GM12878 (cell line): ENCODE results near the gene SESTD1. TPM values are rescaled to one million over a fixed set of nuclear protein-coding genes. Genes with fewer than 3 reads are reported as not detected.

Experiments
- CREB1 ChIP-seq: IDR thresholded peaks from 2 replicates; pipeline ENCODE4 v1.6.1; 2012; ENCODE audit warnings: low read depth, mild to moderate bottlenecking, inconsistent platforms
- EGR1 ChIP-seq, 2 experiments: IDR thresholded peaks; 1 replicate in 1 of 2; 2 replicates in 1 of 2; pipeline ENCODE4 v1.6.1; 2011 to 2012; ENCODE audit warnings: low read depth in 2 of 2, low read length in 2 of 2, borderline replicate concordance in 1 of 2, mild to moderate bottlenecking in 1 of 2, moderate library complexity in 1 of 2
- EP300 ChIP-seq, 2 experiments: fragments of 150-350 bp in 1 of 2; IDR thresholded peaks; 2 replicates each; pipeline ENCODE4 v1.6.1; 2011 to 2012; ENCODE audit warnings: low read depth in 2 of 2, low read length in 2 of 2, borderline replicate concordance in 1 of 2, improper control_type of control experiment in 1 of 2, inconsistent platforms in 1 of 2; ENCODE audit not compliant: control insufficient read depth in 1 of 2
- ETV6 ChIP-seq, 2 experiments: fragments of 450-650 bp in 1 of 2; IDR thresholded peaks in 1 of 2; conservative IDR thresholded peaks in 1 of 2; 2 replicates each; pipeline ENCODE4 v1.6.1; 2014; ENCODE audit warnings: antibody characterized with exemption in 1 of 2, borderline replicate concordance in 1 of 2, low read depth in 1 of 2, mild to moderate bottlenecking in 1 of 2, moderate library complexity in 1 of 2
- FOXK2 ChIP-seq: fragments of 450-650 bp; IDR thresholded peaks from 2 replicates; pipeline ENCODE4 v1.6.1; 2017; ENCODE audit warnings: mild to moderate bottlenecking, moderate library complexity
- GABPA ChIP-seq: IDR thresholded peaks from 2 replicates; pipeline ENCODE4 v1.6.1; 2014; ENCODE audit warnings: antibody characterized with exemption, low read depth, mild to moderate bottlenecking, inconsistent platforms
- HDAC2 ChIP-seq: fragments of 200-600 bp; sonication (generic); IDR thresholded peaks from 2 replicates; pipeline ENCODE4 v1.6.1; 2017
- MEF2A ChIP-seq: IDR thresholded peaks from 2 replicates; pipeline ENCODE4 v1.6.1; 2011; ENCODE audit warnings: low read depth, mild to moderate bottlenecking, low read length, moderate library complexity; ENCODE audit not compliant: insufficient read depth
- MTA3 ChIP-seq: IDR thresholded peaks from 2 replicates; pipeline ENCODE4 v1.6.1; 2012; ENCODE audit warnings: low read length, inconsistent platforms, borderline replicate concordance
- NBN ChIP-seq: fragments of 450-650 bp; IDR thresholded peaks from 2 replicates; pipeline ENCODE4 v1.6.1; 2016
- NRF1 ChIP-seq: conservative IDR thresholded peaks from 2 replicates; pipeline ENCODE4 v1.6.1; 2011; ENCODE audit warnings: mild to moderate bottlenecking, low read depth, low read length, improper control_type of control experiment
- SMAD5 ChIP-seq: IDR thresholded peaks from 2 replicates; pipeline ENCODE4 v1.6.1; 2016; ENCODE audit warnings: antibody characterized with exemption, low read depth
- STAT1 ChIP-seq: fragments of 450-650 bp; conservative IDR thresholded peaks from 2 replicates; pipeline ENCODE4 v1.6.1; 2014; ENCODE audit warnings: antibody characterized with exemption, mild to moderate bottlenecking
- STAT3 ChIP-seq: IDR thresholded peaks from 2 replicates; pipeline ENCODE4 v1.6.1; 2011; ENCODE audit warnings: low read depth, low read length, improper control_type of control experiment
- ZNF384 ChIP-seq: IDR thresholded peaks from 2 replicates; pipeline ENCODE4 v1.6.1; 2012; ENCODE audit warnings: low read depth, mild to moderate bottlenecking, low read length, improper control_type of control experiment, borderline replicate concordance
- polyA plus RNA-seq, 11 experiments: library from polyadenylated mRNA; depleted of rRNA in 4 of 11; unstranded in 6 of 11; stranded (reverse) in 5 of 11; fragments of >200 nt; fragmentation: Nextera tagmentation in 4 of 11; fragmentation: Illumina TruSeq in 1 of 11; extraction: Ambion mirVana in 4 of 11; extraction: Trizol in 1 of 11; gene quantifications; 1 replicate in 1 of 11; 2 replicates in 10 of 11; pipeline versions ENCODE4 v1.2.1 to v1.2.3, GENCODE V29; 2011 to 2016; ENCODE audit warnings: inconsistent platforms in 2 of 11, missing spikeins in 2 of 11, low read depth in 1 of 11
- total RNA-seq, 4 experiments: library from RNA; depleted of rRNA in 3 of 4; stranded (reverse); fragments of >200 nt in 3 of 4; fragmentation: Illumina TruSeq in 1 of 4; extraction: Trizol in 1 of 4; gene quantifications; 2 replicates each; pipeline versions ENCODE4 v1.2.1 to v1.2.3, GENCODE V29; 2013 to 2021
- TF ChIP-seq, protein P1 (sequence below): fragments of 450-650 bp; IDR thresholded peaks from 2 replicates; pipeline ENCODE4 v1.6.1; 2017; ENCODE audit warnings: borderline replicate concordance
- TF ChIP-seq, protein P2 (sequence below): IDR thresholded peaks from 2 replicates; pipeline ENCODE4 v1.6.1; 2012; ENCODE audit warnings: low read depth, low read length, improper control_type of control experiment
- TF ChIP-seq, protein P3 (sequence below): fragments of 450-650 bp; IDR thresholded peaks from 2 replicates; pipeline ENCODE4 v1.6.1; 2017; ENCODE audit warnings: antibody characterized with exemption, mild to moderate bottlenecking, moderate library complexity
- TF ChIP-seq, protein P4 (sequence below): IDR thresholded peaks from 2 replicates; pipeline ENCODE4 v1.6.1; 2012; ENCODE audit warnings: low read depth, low read length, improper control_type of control experiment
- TF ChIP-seq, protein P5 (sequence below): IDR thresholded peaks from 2 replicates; pipeline ENCODE4 v1.6.1; 2011; ENCODE audit warnings: mild to moderate bottlenecking, low read depth, low read length, moderate library complexity; ENCODE audit not compliant: insufficient replicate concordance
- TF ChIP-seq, protein P6 (sequence below): fragments of 150-350 bp; IDR thresholded peaks from 2 replicates; pipeline ENCODE4 v1.6.1; 2014; ENCODE audit warnings: mild to moderate bottlenecking, low read depth, low read length

SESTD1 gene
- total and polyA plus RNA-seq, 10 of the 15 experiments (the other 5 are each of a cell fraction or from before 2014, with no cell fraction given), result 4.4 to 22.7 (median 9.5) TPM

DNA sequence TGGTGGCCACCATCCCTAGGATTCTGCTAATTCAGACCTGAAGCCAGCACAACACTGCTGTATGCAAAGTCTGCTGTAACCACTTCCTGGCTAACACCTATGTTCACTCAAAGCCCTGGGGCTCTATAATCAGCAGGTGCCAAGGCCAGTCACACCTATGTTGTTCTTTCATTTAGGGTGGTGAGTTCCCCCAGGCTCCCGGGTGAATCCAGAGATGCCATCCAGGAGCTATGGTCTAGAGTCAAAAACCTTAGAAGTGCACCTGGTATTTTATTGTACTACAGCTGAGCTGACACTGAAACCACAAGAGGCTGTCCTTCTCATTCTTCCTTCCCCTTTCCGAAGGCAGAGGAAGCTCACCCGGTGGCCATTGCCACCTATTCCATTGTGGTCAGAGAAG, 168.5 kb downstream of the SESTD1 start (continued):
- TF ChIP-seq, protein P1, sequence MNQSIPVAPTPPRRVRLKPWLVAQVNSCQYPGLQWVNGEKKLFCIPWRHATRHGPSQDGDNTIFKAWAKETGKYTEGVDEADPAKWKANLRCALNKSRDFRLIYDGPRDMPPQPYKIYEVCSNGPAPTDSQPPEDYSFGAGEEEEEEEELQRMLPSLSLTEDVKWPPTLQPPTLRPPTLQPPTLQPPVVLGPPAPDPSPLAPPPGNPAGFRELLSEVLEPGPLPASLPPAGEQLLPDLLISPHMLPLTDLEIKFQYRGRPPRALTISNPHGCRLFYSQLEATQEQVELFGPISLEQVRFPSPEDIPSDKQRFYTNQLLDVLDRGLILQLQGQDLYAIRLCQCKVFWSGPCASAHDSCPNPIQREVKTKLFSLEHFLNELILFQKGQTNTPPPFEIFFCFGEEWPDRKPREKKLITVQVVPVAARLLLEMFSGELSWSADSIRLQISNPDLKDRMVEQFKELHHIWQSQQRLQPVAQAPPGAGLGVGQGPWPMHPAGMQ, result no peak
- TF ChIP-seq MTA3 (no peak), ZNF384 (no peak), EP300 (IDR thresholded peaks at IDR 0.05; ENCODE audit: borderline replicate concordance in 1 of 2, control insufficient read depth in 1 of 2, low read depth in 2 of 2, low read length in 2 of 2) (peak; percentile 48 to 50; a peak in 2 of 4 replicates), CREB1 (no peak), EGR1 (IDR thresholded peaks at IDR 0.05; ENCODE audit: borderline replicate concordance in 1 of 2, low read depth in 2 of 2, low read length in 2 of 2) (no peak), STAT3 (no peak), FOXK2 (no peak; the same call in 1 of the 2 replicates), STAT1 (no peak), SMAD5 (no peak), GABPA (no peak), NRF1 (no peak), ETV6 (conservative IDR thresholded peaks at IDR 0.05 in 1 of 2, IDR thresholded peaks at IDR 0.05 in 1 of 2; ENCODE audit: borderline replicate concordance in 1 of 2, low read depth in 1 of 2) (no peak; a peak in 1 of 4 replicates), MEF2A (no peak), HDAC2 (no peak), NBN (peak; percentile 54; the same call in 1 of the 2 replicates)
- TF ChIP-seq, protein P2, sequence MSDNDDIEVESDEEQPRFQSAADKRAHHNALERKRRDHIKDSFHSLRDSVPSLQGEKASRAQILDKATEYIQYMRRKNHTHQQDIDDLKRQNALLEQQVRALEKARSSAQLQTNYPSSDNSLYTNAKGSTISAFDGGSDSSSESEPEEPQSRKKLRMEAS, result no peak
- TF ChIP-seq, protein P3, sequence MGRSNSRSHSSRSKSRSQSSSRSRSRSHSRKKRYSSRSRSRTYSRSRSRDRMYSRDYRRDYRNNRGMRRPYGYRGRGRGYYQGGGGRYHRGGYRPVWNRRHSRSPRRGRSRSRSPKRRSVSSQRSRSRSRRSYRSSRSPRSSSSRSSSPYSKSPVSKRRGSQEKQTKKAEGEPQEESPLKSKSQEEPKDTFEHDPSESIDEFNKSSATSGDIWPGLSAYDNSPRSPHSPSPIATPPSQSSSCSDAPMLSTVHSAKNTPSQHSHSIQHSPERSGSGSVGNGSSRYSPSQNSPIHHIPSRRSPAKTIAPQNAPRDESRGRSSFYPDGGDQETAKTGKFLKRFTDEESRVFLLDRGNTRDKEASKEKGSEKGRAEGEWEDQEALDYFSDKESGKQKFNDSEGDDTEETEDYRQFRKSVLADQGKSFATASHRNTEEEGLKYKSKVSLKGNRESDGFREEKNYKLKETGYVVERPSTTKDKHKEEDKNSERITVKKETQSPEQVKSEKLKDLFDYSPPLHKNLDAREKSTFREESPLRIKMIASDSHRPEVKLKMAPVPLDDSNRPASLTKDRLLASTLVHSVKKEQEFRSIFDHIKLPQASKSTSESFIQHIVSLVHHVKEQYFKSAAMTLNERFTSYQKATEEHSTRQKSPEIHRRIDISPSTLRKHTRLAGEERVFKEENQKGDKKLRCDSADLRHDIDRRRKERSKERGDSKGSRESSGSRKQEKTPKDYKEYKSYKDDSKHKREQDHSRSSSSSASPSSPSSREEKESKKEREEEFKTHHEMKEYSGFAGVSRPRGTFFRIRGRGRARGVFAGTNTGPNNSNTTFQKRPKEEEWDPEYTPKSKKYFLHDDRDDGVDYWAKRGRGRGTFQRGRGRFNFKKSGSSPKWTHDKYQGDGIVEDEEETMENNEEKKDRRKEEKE, result no peak
- TF ChIP-seq, protein P4, sequence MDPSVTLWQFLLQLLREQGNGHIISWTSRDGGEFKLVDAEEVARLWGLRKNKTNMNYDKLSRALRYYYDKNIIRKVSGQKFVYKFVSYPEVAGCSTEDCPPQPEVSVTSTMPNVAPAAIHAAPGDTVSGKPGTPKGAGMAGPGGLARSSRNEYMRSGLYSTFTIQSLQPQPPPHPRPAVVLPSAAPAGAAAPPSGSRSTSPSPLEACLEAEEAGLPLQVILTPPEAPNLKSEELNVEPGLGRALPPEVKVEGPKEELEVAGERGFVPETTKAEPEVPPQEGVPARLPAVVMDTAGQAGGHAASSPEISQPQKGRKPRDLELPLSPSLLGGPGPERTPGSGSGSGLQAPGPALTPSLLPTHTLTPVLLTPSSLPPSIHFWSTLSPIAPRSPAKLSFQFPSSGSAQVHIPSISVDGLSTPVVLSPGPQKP, result no peak
- TF ChIP-seq, protein P5, sequence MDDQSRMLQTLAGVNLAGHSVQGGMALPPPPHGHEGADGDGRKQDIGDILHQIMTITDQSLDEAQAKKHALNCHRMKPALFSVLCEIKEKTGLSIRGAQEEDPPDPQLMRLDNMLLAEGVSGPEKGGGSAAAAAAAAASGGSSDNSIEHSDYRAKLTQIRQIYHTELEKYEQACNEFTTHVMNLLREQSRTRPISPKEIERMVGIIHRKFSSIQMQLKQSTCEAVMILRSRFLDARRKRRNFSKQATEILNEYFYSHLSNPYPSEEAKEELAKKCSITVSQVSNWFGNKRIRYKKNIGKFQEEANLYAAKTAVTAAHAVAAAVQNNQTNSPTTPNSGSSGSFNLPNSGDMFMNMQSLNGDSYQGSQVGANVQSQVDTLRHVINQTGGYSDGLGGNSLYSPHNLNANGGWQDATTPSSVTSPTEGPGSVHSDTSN, result no peak
- TF ChIP-seq, protein P6, sequence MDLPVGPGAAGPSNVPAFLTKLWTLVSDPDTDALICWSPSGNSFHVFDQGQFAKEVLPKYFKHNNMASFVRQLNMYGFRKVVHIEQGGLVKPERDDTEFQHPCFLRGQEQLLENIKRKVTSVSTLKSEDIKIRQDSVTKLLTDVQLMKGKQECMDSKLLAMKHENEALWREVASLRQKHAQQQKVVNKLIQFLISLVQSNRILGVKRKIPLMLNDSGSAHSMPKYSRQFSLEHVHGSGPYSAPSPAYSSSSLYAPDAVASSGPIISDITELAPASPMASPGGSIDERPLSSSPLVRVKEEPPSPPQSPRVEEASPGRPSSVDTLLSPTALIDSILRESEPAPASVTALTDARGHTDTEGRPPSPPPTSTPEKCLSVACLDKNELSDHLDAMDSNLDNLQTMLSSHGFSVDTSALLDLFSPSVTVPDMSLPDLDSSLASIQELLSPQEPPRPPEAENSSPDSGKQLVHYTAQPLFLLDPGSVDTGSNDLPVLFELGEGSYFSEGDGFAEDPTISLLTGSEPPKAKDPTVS, result no peak
